Stimulated activated CD4-positive, alpha-beta T cell treated with anti-CD3 and anti-CD28 coated beads, Interleukin-2, amount 100 ng/mL, for 48 hours (primary cell): ENCODE measurements around the gene KPNA5.
A peak's percentile ranks its signal among the peaks of the same experiment; 100 is the strongest.
"Not testable (repeated sequence)": the region's sequence is repeated elsewhere in the genome, so short reads cannot be mapped to it uniquely, and the experiment has no call there.

Source experiments
- DNase-seq, 2 donors: peaks; one replicate each; pipeline ENCODE4 v3.0.0-alpha.2; 2020

Gene KPNA5

GRCh38 chr6:116705917-116706316, 24.9 kb downstream of the KPNA5 start:
- no peak for DNase-seq

DNA sequence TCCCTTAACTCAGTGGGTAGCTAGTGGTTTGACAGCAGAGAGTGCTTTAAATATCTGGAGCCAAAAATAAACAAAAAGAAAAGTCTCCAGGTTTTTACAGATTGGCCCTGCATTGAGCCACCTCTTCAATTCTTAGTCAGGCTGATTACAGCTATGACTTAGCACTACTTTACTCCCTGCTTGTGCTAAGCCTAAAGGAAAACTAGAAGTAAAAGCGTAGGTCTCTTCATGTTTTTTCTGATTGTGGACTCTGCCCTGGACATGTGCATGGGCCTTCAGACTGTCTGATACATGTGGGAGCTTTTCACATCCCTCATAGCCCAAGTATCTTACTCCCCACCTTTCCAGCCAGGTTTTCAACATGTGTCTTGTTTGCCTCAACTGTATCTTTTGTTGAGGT, 33.3 kb downstream of the KPNA5 start:
- no peak for DNase-seq

GRCh38 chr6:116714761-116715160, 33.8 kb downstream of the KPNA5 start:
- DNase-seq, result no peak

- DNase-seq, result no peak
These were observed 45.9 kb downstream of the KPNA5 start for GRCh38 chr6:116726947-116727346.

DNA sequence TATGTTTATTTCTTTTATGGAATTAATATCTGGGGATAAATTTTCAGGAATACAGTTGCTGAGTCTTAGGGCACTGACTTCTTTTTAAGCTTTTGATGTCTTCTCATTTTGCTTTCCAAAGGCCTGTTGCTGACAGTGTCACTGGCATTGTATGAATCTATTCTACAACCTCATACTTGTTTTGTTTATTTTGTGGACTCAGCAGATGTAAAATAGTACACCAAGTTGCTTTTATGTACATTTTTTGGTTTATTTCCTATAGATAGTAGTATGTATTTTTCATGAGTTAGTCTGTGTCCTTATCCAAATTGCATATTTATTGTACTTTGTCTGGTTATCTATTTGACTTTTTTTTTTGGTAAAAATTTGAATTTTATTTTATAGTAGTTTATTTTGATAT, 49.5 kb downstream of the KPNA5 start:
- DNase-seq, result no peak

DNA sequence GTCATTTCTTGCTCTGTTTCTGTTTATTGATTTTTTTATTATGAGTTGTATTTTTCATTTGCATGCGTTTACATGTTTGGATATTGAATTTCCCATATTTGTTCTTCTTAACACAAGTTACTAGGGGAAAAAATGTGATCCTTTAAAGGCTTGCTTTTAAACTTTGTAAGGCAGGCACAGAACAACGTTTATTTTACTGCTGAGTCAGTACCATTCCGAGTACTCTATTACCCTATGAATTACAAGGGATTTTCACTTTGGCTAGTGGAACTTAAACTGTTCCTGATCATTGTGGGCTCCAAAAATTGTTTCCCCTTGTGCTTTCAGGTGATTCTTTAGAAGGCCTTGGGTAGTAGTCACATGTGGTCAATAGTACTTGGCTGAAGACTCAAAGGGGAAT, 56.0 kb downstream of the KPNA5 start:
- no peak for DNase-seq

- DNase-seq, result not testable (repeated sequence)
These were observed 59.5 kb downstream of the KPNA5 start for GRCh38 chr6:116740486-116740885.

- no peak for DNase-seq
These were observed 60.6 kb downstream of the KPNA5 start for GRCh38 chr6:116741571-116741970.

DNA sequence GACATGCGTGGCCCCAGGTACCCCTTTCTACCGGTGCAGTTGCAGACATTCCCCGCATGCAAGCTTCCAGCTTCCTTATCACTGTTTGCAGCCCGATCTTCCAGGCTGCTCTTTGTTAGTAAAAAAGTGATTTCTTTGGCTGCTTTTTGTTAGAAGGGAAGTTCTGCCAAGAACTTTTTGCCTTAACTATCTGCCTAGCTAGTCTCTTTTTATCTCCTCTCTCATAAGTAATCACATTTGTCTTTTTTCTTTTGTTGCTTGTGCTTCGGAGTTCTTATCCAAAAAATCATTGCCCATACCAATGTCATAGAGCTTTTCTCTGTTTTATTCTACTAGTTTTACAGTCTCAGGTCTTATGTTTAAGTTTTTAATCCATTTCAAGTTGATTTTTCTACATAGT, 64.2 kb downstream of the KPNA5 start:
- DNase-seq, result no peak

- DNase-seq, result no peak
These were observed 80.8 kb downstream of the KPNA5 start for GRCh38 chr6:116761779-116762178.

GRCh38 chr6:116762235-116762634, 81.2 kb downstream of the KPNA5 start:
- no peak for DNase-seq

GRCh38 chr6:116763048-116763447, 82.0 kb downstream of the KPNA5 start:
- DNase-seq, result no peak

DNA sequence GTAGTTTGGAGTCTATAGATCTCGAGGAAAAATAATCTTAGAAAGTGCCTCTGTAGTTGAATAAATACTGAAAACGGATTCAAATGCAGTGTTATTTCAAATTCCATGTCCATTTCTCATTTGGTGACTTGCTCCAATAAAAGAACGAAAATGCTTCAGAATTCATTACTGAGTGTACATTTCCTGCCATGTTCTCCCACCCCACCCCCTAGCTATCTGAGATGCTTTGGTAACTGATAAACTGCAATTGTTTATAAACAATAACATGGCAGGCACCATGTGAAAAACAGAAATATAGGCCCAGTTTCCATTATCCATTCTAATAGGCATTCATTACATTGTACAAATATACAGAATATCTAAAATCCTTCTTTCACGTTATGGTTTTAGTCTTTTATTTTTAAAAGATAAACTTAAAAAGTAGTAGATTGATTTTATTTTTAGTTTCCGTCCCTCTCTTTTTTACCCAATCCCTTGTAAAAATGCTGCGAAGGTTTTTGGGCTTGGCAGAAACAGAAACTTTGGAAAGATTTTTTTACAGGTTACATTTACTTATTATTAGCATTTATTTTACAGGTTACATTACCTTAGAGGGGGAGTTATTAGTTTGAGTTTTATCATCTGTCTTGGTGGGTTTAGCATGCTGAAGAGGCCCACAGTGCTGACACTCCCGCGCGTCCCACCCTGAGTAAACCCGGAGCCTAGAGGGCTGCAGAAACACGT, 83.1 kb downstream of the KPNA5 start:
- DNase-seq, result no peak

- DNase-seq, result no peak
These were observed 83.6 kb downstream of the KPNA5 start for GRCh38 chr6:116764629-116764960.

- DNase-seq, result peak in 1 of 2 donors; percentile 0
These were observed 84.2 kb downstream of the KPNA5 start, which contains the start of gene FAM162B for GRCh38 chr6:116764961-116765841. Gene FAM162B, minus strand, starts transcription at chr6:116765719. Its CDS starts 143 bp downstream, at chr6:116765576.

DNA sequence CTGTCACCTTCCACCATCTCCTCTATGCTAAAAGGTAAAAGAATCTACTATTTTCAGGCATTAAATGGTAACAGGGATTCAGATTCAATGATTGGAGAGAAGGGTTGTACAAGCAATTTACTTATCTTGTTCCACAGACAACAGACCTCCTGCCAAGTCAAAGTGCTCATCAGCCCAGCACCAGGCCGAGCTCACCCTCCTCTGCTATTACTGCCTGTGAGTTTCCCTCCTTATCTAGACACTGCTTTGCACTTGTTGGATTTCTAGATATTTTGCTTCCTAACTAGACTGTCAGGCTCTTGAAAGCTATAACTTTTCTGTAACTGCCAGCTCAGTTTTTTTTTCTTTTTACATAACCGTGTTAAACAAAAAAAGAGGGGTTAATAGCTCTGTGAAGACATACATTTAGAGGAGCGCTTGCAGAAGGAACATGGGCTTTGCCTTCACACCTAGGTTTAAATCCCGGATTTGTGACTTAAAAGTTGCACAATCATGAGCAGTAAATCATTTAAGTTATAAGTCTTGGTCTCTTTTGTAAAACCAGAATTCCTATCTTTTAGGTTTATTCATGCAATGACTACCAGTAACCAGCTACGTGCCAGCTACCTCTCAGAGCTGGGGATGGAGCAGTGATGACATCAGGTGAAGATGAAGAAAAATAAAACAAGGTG, 85.6 kb downstream of the KPNA5 start:
- DNase-seq, result no peak

DNA sequence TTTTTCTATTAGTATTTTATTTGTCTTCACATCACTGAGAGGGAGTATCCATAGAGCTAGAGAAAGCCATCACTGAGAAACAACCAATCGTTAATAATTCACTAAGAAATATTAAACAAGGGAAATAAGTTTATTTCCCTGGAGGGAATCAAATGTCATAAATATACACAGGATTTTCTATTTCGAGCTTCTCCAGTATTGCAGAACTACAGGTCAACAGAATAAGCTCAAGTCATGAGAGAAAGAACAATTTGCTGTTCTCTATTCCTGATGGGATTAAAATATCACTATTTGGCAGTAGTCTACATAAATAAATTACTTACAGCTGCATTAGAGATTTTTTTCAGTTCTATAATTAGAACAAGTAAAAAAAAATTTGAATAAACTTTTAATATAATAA, 86.7 kb downstream of the KPNA5 start:
- DNase-seq, result no peak

- no peak for DNase-seq
These were observed 91.4 kb downstream of the KPNA5 start for GRCh38 chr6:116772450-116772849.

DNA sequence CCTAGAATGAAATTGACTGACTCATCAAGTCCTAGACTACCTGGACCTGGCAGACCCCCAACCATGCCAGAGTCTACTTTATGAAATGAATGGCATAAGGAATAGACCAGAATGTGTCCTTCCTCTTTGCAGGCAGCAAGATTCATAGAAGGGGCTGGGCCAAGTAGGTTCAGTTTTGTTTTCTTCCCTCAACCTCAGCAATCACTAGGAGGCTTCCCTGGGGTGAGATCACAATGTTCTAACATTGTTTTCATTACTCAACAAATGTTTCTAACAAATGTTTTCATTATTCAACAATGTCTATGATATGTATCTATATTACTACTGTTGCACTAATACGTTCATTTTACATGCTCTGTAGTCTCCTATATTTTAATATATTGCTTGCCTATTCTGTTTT, 92.9 kb downstream of the KPNA5 start:
- no peak for DNase-seq

- DNase-seq, result no peak
These were observed 98.7 kb downstream of the KPNA5 start for GRCh38 chr6:116779573-116780164.

DNA sequence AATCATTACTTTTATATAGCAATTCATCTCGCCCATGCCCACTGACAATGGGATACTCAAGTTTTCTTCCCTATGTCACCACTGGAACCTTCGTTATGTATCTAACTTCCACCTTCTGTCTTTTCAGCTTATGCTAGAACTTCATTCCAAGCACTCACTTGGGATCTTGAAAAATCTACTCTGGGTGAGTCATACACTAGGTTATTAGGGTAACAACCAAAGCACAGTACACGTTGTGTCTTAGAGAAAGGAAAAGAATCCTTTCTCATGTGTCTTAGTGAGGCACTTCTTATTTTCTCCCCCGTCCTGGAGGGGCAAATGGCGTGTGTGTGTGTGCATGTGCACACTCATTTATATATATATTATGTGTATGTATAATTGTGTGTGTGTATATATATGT, 102.8 kb downstream of the KPNA5 start:
- no peak for DNase-seq
